NCI-H1930 (cell line): ENCODE results near the gene OR2H1.

Experiments used
- DNase-seq, 2 experiments: peaks; one replicate each; lab custom pipeline; 2025; lab: John Stamatoyannopoulos, UW

Gene OR2H1

DNA sequence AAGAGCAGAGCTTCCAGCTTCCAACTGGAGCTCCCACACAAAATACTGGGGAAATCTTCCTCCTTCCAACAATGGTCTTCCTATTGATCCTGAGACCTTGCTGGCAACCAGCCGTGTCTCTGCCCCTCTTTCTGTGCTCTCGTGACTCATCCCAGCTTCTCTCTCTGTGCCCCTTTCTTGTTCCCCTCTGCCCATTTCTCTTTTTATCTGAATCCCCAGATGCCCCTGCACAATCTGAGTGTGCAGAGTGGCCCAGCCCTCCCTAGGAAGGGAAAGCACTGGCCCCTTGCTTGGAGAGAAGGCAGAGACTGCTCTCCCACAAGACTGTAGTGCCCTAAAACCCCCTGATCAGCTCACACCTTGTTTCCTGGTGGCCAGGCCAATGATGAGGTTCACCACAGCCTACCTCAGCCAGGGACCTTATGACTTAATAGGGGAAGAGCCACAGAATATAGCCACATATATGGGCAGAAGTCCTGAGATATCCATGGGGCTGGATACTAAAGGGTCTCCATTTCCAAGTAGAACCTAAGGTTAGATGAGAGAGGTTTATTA is 53.9 kb downstream of the OR2H1 start:
- no peak for DNase-seq
